ENCODE measurements around the gene FAM20C. TPM values are rescaled to one million over a fixed set of nuclear protein-coding genes. Genes with fewer than 3 reads are reported as not detected.
"Not testable (repeated sequence)": the region's sequence is repeated elsewhere in the genome, so short reads cannot be mapped to it uniquely, and the experiment has no call there.

Gene FAM20C
- total RNA-seq, 1 donor from 2014 or later: 1.0 TPM

DNA sequence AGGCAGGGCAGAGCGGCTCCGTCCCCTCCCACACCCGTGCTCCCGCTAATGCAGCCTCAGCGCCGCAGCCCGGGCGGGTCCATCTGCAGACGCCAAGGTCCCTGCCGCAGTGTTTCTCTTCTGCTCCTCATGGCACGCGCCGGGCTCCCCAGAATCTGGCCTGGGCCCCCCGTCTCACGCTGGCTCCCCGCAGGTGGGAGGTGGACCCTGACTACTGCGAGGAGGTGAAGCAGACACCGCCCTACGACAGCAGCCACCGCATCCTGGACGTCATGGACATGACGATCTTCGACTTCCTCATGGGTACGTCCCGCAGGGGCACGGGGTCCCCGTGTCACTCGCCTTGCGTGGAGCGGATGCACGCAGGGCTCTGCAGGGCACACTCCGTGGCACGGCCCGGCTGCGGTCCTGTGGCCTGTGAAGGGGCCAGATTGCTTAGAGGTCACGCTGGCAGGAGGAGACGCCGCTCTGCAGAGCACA is 64.1 kb downstream of the FAM20C start:
- Mint-ChIP-seq H3K27me3 (no peaks in the 10 kb centered on the region), H3K9me3 (no peaks in the 10 kb centered on the region), H3K4me1 (no peaks in the 10 kb centered on the region), H3K36me3 (ENCODE audit: low read depth) (no peaks in the 10 kb centered on the region), H3K27ac (no peak overlapping the region), H3K4me3 (no peak overlapping the region)
- DNase-seq: no peak
- intact Hi-C loops (cut with micrococcal nuclease): no loop called here

DNA sequence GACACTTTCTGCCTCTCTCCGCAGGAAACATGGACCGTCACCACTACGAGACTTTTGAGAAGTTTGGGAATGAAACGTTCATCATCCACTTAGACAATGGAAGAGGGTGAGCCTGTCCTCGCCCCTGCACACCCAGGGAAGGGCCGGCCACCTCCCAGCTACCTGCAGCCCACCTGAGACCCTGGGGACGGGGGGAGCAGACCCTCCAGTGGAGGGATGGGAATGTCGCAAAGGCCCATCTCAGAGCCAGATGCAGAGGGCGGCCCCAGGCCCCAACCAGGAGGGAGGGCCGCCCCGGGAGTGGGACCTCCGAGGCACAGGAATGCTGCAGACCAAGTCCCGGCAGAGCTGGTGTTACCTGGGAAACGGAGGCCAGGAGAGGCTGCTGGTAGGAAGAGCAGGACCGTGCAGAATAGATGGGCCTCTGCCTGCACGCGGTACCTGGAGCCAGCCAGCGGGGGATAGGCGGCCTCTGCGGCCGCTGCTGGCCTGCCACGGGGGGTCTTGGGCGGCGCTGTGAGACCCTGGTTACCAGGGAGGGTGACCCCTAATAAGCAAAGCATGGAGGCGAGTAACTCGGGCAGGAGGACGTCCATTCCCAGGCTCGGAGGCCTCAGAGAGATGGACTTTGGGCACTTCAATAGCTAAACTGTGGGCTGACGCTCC is 64.7 kb downstream of the FAM20C start:
- intact Hi-C loops (cut with micrococcal nuclease): no loop called here
- DNase-seq: no peak
- Mint-ChIP-seq H3K27ac (no peak overlapping the region), H3K36me3 (ENCODE audit: low read depth) (no peaks in the 10 kb centered on the region), H3K9me3 (no peaks in the 10 kb centered on the region), H3K4me1 (no peaks in the 10 kb centered on the region), H3K4me3 (no peak overlapping the region), H3K27me3 (no peaks in the 10 kb centered on the region)

DNA sequence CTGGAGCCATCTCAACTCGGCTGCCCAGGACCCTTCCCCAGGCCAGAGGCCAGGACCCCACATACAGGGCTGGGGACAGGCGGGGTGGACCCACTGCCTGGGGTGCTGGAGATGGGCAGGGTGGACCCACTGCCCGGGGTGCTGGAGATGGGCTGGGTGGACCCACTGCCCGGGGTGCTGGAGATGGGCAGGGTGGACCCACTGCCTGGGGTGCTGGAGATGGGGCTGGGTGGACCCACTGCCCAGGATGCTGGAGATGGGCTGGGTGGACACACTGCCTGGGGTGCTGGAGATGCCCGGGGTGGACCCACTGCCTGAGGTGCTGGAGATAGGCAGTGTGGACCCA is 65.2 kb downstream of the FAM20C start:
- intact Hi-C loops (cut with micrococcal nuclease): no loop called here
- Mint-ChIP-seq H3K4me1 (no peaks in the 10 kb centered on the region), H3K27ac (no peak overlapping the region), H3K27me3 (no peaks in the 10 kb centered on the region), H3K36me3 (ENCODE audit: low read depth) (no peaks in the 10 kb centered on the region), H3K9me3 (peaks cover 4% of the 10 kb centered on the region), H3K4me3 (no peak overlapping the region)
- no peak for DNase-seq

DNA sequence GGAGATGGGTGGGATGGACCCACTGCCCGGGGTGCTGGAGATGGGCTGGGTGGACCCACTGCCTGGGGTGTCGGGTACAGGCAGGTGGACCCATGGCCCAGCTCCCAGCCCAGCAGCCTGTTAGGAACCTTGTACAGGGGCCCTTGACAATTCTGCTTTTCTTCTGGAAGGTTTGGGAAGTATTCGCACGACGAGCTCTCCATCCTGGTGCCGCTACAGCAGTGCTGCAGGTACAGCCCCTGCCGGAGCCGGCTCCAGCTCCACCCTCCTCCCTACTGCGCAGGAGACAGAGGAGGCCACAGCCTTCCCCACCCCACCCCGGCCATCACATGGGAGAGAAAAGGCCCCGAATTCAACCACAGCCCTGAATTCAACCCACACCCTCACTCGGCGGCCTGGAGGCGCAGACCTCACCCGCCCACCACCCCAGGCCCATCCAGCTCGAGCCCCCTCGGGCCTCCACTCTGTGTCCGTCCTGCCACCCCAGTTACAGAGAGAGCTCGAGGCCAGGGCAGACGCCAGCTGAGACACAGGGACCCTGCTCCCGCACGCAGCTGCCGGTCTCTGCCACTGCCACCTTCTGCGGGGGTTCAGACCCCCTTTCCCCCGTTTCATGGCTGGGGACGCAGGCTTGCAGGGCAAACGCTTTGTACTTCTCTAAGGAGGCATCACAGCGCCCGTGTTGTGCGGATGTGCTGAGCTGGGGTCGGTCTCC is 66.3 kb downstream of the FAM20C start:
- Mint-ChIP-seq H3K27ac (no peak overlapping the region), H3K36me3 (ENCODE audit: low read depth) (no peaks in the 10 kb centered on the region), H3K4me3 (no peak overlapping the region), H3K4me1 (no peaks in the 10 kb centered on the region), H3K9me3 (peaks cover 4% of the 10 kb centered on the region), H3K27me3 (no peaks in the 10 kb centered on the region)
- intact Hi-C loops (cut with micrococcal nuclease): no loop called here
- DNase-seq: no peak

DNA sequence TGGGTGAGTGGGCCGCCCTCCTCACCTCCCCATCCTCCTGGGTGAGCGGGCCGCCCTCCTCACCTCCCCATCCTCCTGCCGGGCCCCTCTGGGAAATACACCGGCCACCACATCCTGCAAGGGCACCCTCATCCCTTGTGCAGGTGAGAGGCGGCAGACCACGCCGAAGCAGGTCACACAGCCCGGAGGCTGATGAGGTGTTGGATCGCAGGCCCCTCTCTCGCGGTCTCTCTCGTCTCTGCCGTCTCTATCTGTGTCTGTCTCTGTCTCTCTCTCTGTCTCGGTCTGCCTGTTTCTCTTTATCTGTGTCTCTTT is 66.8 kb downstream of the FAM20C start:
- Mint-ChIP-seq H3K36me3 (ENCODE audit: low read depth) (no peaks in the 10 kb centered on the region), H3K4me3 (no peak overlapping the region), H3K4me1 (no peaks in the 10 kb centered on the region), H3K27me3 (no peaks in the 10 kb centered on the region), H3K27ac (no peak overlapping the region), H3K9me3 (peaks cover 4% of the 10 kb centered on the region)
- DNase-seq: no peak
- intact Hi-C loops (cut with micrococcal nuclease): no loop called here

DNA sequence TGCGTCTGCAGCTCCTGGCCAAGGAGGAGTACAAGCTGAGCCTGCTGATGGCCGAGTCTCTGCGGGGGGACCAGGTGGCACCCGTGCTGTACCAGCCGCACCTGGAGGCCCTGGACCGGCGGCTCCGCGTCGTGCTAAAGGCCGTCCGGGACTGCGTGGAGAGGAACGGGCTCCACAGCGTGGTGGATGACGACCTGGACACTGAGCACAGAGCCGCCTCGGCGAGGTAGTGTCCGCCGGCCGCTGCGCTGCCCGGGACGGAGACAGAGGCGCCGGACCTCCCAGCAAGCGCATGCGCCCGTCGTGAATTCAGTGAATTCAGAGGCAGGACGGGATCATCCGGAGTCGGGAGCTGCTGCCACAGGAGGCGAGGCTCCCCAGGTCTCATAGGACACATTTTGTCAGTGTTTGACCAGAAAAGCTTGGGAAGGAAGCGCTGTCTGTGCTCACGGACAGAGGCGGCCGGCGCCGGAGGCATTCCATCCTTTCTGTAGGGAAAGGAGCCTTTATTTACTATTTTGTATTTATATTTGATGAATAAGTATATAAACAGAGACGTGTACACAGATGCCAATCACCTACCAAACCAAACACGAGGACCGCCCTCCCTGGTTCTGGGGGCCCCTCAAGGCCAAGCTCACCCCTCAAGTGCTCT is 67.5 kb downstream of the FAM20C start:
- H3K36me3 Mint-ChIP-seq (ENCODE audit: low read depth): no peaks in the 10 kb centered on the region
- no peaks in the 10 kb centered on the region for H3K4me1 Mint-ChIP-seq
- intact Hi-C loops (cut with micrococcal nuclease): no loop called here
- no peak overlapping the region for H3K4me3 Mint-ChIP-seq
- no peak for DNase-seq
- H3K9me3 Mint-ChIP-seq: peaks cover 4% of the 10 kb centered on the region
- no peaks in the 10 kb centered on the region for H3K27me3 Mint-ChIP-seq
- H3K27ac Mint-ChIP-seq: no peak overlapping the region

DNA sequence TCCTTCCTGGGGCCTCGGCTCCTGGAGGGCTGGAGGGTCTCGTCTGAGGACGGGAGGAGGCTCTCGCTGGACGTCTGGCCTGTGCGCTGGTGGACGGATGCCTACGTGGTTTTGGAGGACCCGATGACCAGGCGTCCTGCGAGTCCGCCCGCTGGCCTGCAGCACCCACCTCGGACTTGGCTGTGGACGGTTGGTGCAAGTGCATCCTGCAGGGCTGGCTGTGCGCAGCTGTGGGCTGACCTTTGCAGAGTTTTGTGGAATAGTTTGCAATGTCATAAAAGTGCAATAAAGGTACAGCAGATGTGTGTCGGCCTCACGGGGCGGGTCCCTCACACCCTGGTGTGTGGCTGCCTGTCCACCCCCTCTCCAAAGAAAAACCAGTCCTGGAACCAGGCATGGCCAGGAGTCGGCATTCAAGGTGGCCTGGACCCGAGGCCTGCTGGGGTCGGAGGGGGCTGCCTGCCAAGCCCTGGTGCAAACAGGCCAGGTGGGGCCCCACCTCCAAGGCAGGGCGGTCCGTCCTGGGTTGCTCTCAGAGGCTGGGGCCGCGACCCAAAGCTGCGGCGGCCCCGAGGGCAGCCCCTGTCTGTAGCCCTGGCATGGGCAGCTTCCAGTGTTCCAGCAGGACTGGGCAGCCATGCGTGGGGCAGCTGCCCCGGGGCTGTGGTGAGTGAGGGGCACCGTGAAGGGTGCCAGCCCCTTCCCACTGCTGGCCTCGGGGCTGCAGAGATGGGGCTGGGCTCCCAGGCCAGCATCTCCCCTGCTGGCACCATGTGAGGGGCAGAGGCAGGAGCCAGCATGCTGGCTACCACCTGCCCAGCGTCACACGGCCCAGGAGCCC is 68.3 kb downstream of the FAM20C start:
- H3K4me3 Mint-ChIP-seq: no peak overlapping the region
- H3K27ac Mint-ChIP-seq: no peak overlapping the region
- H3K9me3 Mint-ChIP-seq: peaks cover 4% of the 10 kb centered on the region
- no peaks in the 10 kb centered on the region for H3K27me3 Mint-ChIP-seq
- no peaks in the 10 kb centered on the region for H3K36me3 Mint-ChIP-seq (ENCODE audit: low read depth)
- no peak for DNase-seq
- H3K4me1 Mint-ChIP-seq: no peaks in the 10 kb centered on the region
- intact Hi-C loops (cut with micrococcal nuclease): no loop called here

DNA sequence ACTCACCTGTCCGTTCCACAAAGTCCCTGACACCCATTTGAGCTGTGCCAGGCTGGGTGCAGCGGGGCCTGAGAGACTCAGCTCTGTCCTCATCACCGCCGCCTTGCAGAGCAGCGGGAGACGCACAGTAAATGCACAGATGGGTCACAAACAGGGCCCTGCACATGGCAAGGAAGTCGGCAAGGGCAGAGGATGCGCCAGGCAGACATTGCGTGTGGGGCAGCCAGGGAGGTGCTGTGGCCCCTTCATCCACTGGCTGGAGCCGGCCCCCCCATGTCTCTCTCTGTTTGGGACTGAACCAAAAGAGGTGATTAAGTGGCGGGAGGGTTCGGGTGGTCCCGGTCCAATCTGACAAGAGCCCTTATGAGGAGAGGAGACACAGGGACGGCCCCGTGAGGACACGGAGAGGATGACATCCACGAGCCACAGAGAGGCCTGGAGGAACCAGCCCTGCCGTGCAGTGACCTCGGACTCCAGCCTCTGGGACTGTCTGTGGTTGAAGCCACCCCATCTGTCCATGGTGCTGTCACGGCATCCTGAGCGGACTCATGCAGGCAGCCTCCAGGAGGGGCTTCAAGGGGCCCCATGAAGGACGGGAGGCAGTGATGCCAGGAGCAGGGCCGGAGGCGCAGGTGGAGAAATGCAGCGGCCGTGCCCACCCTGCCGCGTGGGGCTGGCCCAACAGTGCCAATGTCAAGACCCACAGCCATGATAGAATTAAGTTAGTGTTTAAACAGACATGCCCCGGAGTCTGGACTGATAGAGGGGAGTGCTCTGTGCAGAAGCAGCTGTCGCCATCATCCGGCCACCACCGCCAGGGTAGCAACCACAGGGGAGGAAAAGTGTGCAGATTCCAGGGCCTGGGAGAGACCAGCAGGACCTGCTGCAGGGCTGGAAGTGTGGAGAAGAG is 69.2 kb downstream of the FAM20C start:
- Mint-ChIP-seq H3K4me3 (no peak overlapping the region), H3K9me3 (peaks cover 4% of the 10 kb centered on the region), H3K4me1 (no peaks in the 10 kb centered on the region), H3K36me3 (ENCODE audit: low read depth) (no peaks in the 10 kb centered on the region), H3K27ac (no peak overlapping the region), H3K27me3 (no peaks in the 10 kb centered on the region)
- intact Hi-C loops (cut with micrococcal nuclease): no loop called here
- no peak for DNase-seq

DNA sequence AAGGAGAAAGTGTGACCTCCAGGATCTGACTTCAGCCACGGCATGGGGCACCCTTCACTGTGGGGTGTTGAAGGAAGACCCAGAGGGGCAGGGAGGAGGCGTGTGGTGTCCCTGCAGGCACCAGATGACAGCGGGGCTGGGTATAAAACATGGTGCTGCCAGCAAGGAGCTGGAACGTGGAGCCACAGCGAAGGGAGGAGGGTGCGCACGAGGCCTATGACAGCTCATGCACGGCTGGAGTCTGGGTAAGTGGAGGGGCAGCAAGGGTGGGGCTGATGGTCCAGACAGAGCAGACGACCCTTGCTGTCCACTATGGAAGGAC is 69.8 kb downstream of the FAM20C start:
- no peaks in the 10 kb centered on the region for H3K4me1 Mint-ChIP-seq
- H3K4me3 Mint-ChIP-seq: peak overlapping the region; percentile 26

DNA sequence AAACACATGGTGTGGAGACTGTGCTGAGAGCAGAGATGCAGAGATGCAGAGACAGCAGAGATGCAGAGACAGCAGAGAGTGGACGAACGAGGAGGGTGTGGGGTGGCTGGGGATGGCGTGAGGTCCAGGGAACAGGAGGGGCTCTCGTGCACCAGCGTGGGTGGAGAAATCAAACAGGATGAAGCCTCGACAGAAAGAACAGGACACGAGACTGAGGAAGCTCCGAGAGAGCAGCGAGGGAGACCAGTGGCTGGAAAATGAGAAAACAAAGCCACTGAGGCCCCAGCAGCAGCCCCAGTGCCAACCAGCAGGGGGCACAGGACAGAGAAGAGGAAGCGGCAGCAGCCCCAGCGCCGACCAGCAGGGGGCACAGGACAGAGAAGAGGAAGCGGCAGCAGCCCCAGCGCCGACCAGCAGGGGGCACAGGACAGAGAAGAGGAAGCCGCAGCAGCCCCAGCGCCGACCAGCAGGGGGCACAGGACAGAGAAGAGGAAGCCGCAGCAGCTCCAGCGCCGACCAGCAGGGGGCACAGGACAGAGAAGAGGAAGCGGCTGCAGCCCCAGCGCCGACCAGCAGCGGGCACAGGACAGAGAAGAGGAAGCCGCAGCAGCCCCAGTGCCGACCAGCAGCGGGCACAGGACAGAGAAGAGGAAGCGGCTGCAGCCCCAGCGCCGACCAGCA is 70.4 kb downstream of the FAM20C start:
- peak; percentile 88 for DNase-seq
- H3K27ac Mint-ChIP-seq; H3K4me1 Mint-ChIP-seq; intact Hi-C loops (cut with micrococcal nuclease); H3K36me3 Mint-ChIP-seq (ENCODE audit: low read depth); H3K9me3 Mint-ChIP-seq; H3K27me3 Mint-ChIP-seq: not testable (repeated sequence)
- peak overlapping the region; percentile 26 for H3K4me3 Mint-ChIP-seq

More for the DNA sequence above, 69.8 kb downstream of the FAM20C start:
- Mint-ChIP-seq H3K27me3 (no peaks in the 10 kb centered on the region), H3K36me3 (ENCODE audit: low read depth) (no peaks in the 10 kb centered on the region), H3K27ac (no peak overlapping the region), H3K9me3 (peaks cover 4% of the 10 kb centered on the region)
- no peak for DNase-seq
- intact Hi-C loops (cut with micrococcal nuclease): no loop called here

DNA sequence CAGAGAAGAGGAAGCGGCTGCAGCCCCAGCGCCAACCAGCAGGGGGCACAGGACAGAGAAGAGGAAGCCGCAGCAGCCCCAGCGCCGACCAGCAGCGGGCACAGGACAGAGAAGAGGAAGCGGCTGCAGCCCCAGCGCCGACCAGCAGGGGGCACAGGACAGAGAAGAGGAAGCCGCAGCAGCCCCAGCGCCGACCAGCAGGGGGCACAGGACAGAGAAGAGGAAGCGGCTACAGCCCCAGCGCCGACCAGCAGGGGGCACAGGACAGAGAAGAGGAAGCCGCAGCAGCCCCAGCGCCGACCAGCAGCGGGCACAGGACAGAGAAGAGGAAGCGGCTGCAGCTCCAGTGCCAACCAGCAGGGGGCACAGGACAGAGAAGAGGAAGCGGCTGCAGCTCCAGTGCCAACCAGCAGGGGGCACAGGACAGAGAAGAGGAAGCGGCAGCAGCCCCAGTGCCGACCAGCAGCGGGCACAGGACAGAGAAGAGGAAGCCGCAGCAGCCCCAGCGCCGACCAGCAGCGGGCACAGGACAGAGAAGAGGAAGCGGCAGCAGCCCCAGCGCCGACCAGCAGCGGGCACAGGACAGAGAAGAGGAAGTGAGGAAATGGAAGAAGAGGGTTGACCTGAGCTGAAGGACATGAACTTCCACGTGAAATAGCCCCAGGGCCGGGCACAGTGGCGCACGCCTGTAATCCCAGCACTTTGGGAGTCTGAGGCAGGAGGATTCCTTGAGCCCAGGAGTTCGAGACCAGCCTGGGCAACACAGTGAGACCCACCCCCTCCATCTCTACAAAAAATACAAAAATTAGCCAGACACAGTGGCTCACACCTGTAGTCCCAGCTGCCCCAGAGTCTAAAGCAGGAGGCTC is 71.3 kb downstream of the FAM20C start:
- DNase-seq: peak; percentile 89
- H3K9me3 Mint-ChIP-seq; H3K27me3 Mint-ChIP-seq; H3K4me1 Mint-ChIP-seq; H3K4me3 Mint-ChIP-seq; H3K27ac Mint-ChIP-seq; H3K36me3 Mint-ChIP-seq (ENCODE audit: low read depth); intact Hi-C loops (cut with micrococcal nuclease): not testable (repeated sequence)

DNA sequence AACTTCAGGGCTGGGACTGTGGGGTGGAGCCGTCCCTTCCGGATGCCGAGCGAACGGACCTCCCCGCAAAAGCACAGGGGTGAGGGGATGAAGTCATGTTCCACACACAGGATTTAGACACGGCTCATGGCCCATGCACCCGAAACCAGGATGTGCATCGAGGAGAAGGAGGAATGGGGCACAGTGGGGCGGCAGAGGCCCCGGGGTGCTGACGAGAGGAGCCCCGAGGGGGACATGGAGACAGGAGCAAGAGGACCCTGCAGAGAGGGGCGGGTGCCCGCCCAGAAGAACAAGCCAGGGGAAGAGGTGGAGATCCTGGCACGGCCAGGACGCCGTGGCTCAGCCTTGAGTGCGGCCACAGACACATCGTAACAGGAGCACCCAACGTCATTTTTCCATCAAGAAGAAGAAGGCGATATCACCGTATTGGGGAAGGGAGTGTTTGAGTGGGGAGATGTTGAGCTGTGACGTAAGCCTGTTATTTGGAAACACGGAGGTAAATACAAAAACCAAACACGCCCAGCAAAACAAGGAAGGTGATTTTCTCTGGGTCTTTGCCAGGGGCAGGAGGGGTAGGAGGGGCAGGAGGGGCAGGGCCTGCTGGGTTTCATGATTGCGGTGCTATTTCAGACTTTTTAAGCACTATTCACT is 72.3 kb downstream of the FAM20C start:
- no peak overlapping the region for H3K27ac Mint-ChIP-seq
- intact Hi-C loops (cut with micrococcal nuclease): no loop called here
- H3K4me1 Mint-ChIP-seq: no peaks in the 10 kb centered on the region
- peaks cover 4% of the 10 kb centered on the region for H3K9me3 Mint-ChIP-seq
- H3K36me3 Mint-ChIP-seq (ENCODE audit: low read depth): no peaks in the 10 kb centered on the region
- H3K27me3 Mint-ChIP-seq: no peaks in the 10 kb centered on the region
- no peak overlapping the region for H3K4me3 Mint-ChIP-seq
- no peak for DNase-seq
